Right atrium auricular region (tissue), 2 donors: ENCODE data around the gene GABRA5. TPM values are rescaled to one million over a fixed set of nuclear protein-coding genes. Genes with fewer than 3 reads are reported as not detected.

Experiments
- DNase-seq: peaks from one replicate; pipeline ENCODE4 v3.0.0-alpha.2; 2019; ENCODE audit warnings: low spot score
- H3K27ac ChIP-seq, 2 donors: fragments of 200-600 bp; sonication (generic); 1 replicate in 1 of 2; 2 replicates in 1 of 2; pipeline ENCODE4 v1.5.1; 2016 to 2019
- H3K27me3 ChIP-seq, 2 donors: fragments of 200-600 bp; sonication (generic); one replicate each; pipeline versions ENCODE4 v1.5.1 to v1.6.0; 2017 to 2019
- H3K36me3 ChIP-seq: fragments of 200-600 bp; sonication (generic); one replicate; pipeline ENCODE4 v1.5.1; 2016
- H3K4me1 ChIP-seq, 2 donors: fragments of 200-600 bp; sonication (generic); one replicate each; pipeline versions ENCODE4 v1.5.1 to v1.6.0; 2017 to 2019
- H3K4me3 ChIP-seq, 2 donors: fragments of 200-600 bp; sonication (generic); 1 replicate in 1 of 2; 2 replicates in 1 of 2; pipeline ENCODE4 v1.5.1; 2017 to 2019; ENCODE audit warnings: mild to moderate bottlenecking in 1 of 2, moderate library complexity in 1 of 2
- H3K9me3 ChIP-seq, 2 donors: fragments of 200-600 bp; sonication (generic); one replicate each; pipeline ENCODE4 v1.5.1; 2019
- CTCF ChIP-seq, 2 donors: fragments of 200-600 bp; sonication (generic); IDR thresholded peaks; one replicate each; pipeline ENCODE4 v1.5.1; 2019; ENCODE audit warnings: antibody characterized with exemption in 2 of 2
- total RNA-seq, 2 donors: library from RNA; depleted of rRNA; stranded (reverse); fragments of >200 nt; gene quantifications; one replicate each; pipeline ENCODE4 v1.1.0, GENCODE V29; 2016

The GABRA5 gene
- total RNA-seq, 2 donors from 2014 or later: 0.59 to 0.78 TPM

DNA sequence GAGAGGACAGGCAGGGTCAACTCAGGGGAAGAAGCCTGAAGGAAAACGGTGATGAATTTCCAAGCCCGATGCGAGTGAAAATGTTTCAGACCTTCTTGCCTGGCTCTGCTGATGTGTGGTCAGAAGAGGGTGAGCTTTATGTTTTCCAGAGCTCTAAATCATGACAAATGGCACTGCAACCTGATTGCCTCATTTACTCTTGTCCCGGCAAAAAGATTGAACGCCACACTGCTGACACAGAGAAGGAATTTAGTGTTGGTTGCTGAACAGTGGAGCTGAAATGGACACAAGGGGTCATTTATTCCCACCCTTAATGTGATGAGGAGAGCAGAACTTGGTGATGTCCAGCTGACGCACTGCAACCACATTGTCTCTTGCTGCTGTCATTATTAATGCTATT, 68.0 kb downstream of the GABRA5 start:
- Histone ChIP-seq H3K4me3 (no peak overlapping the region), H3K36me3 (no peaks in the 10 kb centered on the region), H3K27me3 (no peaks in the 10 kb centered on the region), H3K9me3 (no peaks in the 10 kb centered on the region), H3K4me1 (no peaks in the 10 kb centered on the region), H3K27ac (no peak overlapping the region)
- DNase-seq: no peak
- no peak for TF ChIP-seq CTCF (IDR thresholded peaks at IDR 0.05)

- Histone ChIP-seq H3K4me3 (no peak overlapping the region), H3K27ac (no peak overlapping the region), H3K27me3 (no peaks in the 10 kb centered on the region), H3K9me3 (no peaks in the 10 kb centered on the region), H3K4me1 (no peaks in the 10 kb centered on the region), H3K36me3 (no peaks in the 10 kb centered on the region)
- no peak for TF ChIP-seq CTCF (IDR thresholded peaks at IDR 0.05)
- no peak for DNase-seq
Observed at GRCh38 chr15:26935322-26935721, 68.5 kb downstream of the GABRA5 start.

DNA sequence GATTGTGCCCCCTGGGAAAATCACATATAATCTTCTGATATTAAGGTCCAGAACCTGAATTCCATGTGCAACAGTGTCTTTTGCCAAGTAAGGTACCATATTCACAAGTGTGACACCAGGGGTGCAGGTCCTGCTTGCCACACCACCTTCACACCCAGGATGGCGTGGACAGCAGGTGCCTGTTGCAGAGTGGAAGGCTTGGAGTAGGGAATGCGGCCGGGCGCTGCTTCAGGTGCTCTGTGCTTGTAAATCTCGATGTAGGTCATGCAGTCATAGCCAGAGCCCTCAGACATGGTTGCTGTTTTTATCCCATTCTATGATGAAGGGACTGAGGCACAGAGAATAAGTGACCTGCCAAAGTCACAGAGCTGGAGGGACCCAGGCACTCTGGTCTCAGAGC, 69.6 kb downstream of the GABRA5 start:
- no peaks in the 10 kb centered on the region for H3K27me3 ChIP-seq
- TF ChIP-seq CTCF (IDR thresholded peaks at IDR 0.05): no peak
- H3K9me3 ChIP-seq: no peaks in the 10 kb centered on the region
- no peak overlapping the region for H3K27ac ChIP-seq
- no peak for DNase-seq
- no peaks in the 10 kb centered on the region for H3K4me1 ChIP-seq
- no peak overlapping the region for H3K4me3 ChIP-seq
- H3K36me3 ChIP-seq: no peaks in the 10 kb centered on the region

- Histone ChIP-seq H3K4me1 (no peaks in the 10 kb centered on the region), H3K4me3 (no peak overlapping the region), H3K9me3 (no peaks in the 10 kb centered on the region), H3K27ac (no peak overlapping the region), H3K36me3 (no peaks in the 10 kb centered on the region), H3K27me3 (no peaks in the 10 kb centered on the region)
- TF ChIP-seq CTCF (IDR thresholded peaks at IDR 0.05): no peak
- no peak for DNase-seq
Observed at GRCh38 chr15:26937134-26937533, 70.3 kb downstream of the GABRA5 start.

DNA sequence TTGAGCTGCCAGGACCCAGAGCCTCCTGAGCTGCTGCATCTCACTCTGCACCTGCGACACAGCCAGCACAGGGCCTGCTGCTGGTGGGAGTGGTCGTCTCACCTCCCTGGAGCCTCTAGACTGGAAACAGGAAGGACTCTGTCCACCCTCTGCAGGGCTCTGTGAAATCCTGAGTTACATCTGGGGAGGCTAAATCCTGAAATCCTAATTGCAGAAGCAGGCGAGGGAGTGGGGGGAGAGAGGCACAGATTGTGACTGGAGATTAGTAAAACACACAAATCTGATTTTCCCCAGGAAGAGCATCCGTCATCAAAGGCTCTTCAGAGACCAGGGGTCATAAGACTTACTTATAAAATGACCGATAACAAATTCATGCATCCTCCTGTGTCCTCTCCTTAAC, 72.5 kb downstream of the GABRA5 start:
- no peak overlapping the region for H3K27ac ChIP-seq
- DNase-seq: no peak
- no peaks in the 10 kb centered on the region for H3K36me3 ChIP-seq
- H3K4me3 ChIP-seq: no peak overlapping the region
- H3K9me3 ChIP-seq: no peaks in the 10 kb centered on the region
- no peaks in the 10 kb centered on the region for H3K4me1 ChIP-seq
- H3K27me3 ChIP-seq: no peaks in the 10 kb centered on the region
- no peak for TF ChIP-seq CTCF (IDR thresholded peaks at IDR 0.05)

- Histone ChIP-seq H3K27me3 (no peaks in the 10 kb centered on the region), H3K36me3 (no peaks in the 10 kb centered on the region), H3K9me3 (no peaks in the 10 kb centered on the region), H3K27ac (no peak overlapping the region), H3K4me3 (no peak overlapping the region), H3K4me1 (no peaks in the 10 kb centered on the region)
- no peak for TF ChIP-seq CTCF (IDR thresholded peaks at IDR 0.05)
- no peak for DNase-seq
Observed at GRCh38 chr15:26941489-26941888, 74.6 kb downstream of the GABRA5 start.
